OCI-LY1 (cell line): ENCODE measurements around the gene SLC39A10.

Experiments used
- EZH2 ChIP-seq: fragments of 200-600 bp; sonication (generic), shearing (Covaris generic); IDR thresholded peaks from 2 replicates; pipeline ENCODE4 v1.8.0; 2017; ENCODE audit warnings: borderline replicate concordance, mixed run types, mild to moderate bottlenecking, antibody characterized with exemption, low read length, moderate library complexity, mixed read lengths
- TF ChIP-seq, protein P1 (sequence below): fragments of 200-600 bp; sonication (generic), shearing (Covaris generic); IDR thresholded peaks from 2 replicates; pipeline ENCODE4 v1.5.1; 2017; ENCODE audit warnings: mild to moderate bottlenecking, antibody characterized with exemption, low read length, moderate library complexity, mixed read lengths

DNA sequence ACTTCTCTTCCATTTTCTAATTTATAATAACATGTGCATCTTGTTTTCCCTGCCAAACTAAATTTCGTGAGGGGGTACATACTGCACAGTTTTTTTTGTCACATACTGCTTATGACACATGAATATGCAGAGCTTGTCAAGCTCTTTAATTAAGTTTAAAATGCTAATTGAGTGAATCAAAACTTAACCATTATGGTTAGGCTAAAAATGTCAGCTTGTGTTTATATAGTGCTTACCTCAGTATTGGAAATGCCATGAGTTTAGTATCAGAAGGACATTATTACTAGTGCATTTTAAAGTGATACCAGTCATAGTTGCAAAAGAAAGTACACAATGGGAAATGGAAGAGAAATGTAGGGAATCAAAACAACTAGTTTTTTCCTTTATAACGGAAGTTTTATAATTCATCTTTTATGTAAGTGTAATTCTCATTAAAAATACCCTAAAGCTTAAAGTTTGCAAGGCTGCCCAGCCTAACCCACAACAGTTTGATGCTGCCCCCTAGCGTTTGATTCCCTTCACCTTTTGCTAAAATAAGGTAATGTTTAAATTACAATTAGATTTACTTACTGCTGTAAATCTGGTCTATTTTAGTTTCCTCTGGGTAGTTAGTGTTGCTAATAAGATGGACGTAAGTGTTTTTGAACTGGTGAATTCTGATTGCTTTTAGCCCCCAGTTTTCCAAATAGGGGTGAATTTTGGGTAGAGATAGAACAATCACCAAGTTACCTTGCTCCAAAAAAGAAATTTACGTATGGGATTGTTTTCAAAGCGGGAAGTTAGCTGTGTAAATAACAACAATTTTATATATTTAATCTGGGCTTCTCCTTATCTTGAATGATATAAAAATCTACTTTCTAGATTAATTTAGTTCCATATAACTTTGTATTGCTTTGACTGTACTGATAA, 3.2 kb downstream of the SLC39A10 start:
- TF ChIP-seq, protein P1, sequence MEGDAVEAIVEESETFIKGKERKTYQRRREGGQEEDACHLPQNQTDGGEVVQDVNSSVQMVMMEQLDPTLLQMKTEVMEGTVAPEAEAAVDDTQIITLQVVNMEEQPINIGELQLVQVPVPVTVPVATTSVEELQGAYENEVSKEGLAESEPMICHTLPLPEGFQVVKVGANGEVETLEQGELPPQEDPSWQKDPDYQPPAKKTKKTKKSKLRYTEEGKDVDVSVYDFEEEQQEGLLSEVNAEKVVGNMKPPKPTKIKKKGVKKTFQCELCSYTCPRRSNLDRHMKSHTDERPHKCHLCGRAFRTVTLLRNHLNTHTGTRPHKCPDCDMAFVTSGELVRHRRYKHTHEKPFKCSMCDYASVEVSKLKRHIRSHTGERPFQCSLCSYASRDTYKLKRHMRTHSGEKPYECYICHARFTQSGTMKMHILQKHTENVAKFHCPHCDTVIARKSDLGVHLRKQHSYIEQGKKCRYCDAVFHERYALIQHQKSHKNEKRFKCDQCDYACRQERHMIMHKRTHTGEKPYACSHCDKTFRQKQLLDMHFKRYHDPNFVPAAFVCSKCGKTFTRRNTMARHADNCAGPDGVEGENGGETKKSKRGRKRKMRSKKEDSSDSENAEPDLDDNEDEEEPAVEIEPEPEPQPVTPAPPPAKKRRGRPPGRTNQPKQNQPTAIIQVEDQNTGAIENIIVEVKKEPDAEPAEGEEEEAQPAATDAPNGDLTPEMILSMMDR = peak; percentile 85
- no peak for TF ChIP-seq EZH2
